Mesothelial cell of epicardium (in vitro differentiated cells): ENCODE results near the gene PRPF40A. TPM values are rescaled to one million over a fixed set of nuclear protein-coding genes. Genes with fewer than 3 reads are reported as not detected.
A peak's percentile ranks its signal among the peaks of the same experiment; 100 is the strongest.

Experiments used
- DNase-seq, 2 experiments: peaks; one replicate each; pipeline ENCODE4 v3.0.0; 2021; ENCODE audit warnings: low spot score in 2 of 2; ENCODE audit not compliant: unreplicated experiment in 2 of 2
- H3K27ac Mint-ChIP-seq: 2 replicates; pipeline ENCODE4 v1.8.0; 2021; ENCODE audit warnings: mixed read lengths
- H3K27me3 Mint-ChIP-seq: 2 replicates; pipeline ENCODE4 v1.8.0; 2021; ENCODE audit warnings: low read depth, mixed read lengths
- H3K36me3 Mint-ChIP-seq: 2 replicates; pipeline ENCODE4 v1.8.0; 2021; ENCODE audit warnings: mixed read lengths
- H3K4me1 Mint-ChIP-seq: 2 replicates; pipeline ENCODE4 v1.8.0; 2021; ENCODE audit warnings: mixed read lengths
- H3K4me3 Mint-ChIP-seq: 2 replicates; pipeline ENCODE4 v1.8.0; 2021; ENCODE audit warnings: mild to moderate bottlenecking, moderate library complexity, mixed read lengths
- H3K9me3 Mint-ChIP-seq: 2 replicates; pipeline ENCODE4 v1.8.0; 2021; ENCODE audit warnings: mixed read lengths
- CTCF ChIP-seq: fragments of 200-600 bp; sonication (generic); IDR thresholded peaks from one replicate; pipeline ENCODE4 v1.5.0; 2021; ENCODE audit warnings: antibody characterized with exemption; ENCODE audit not compliant: unreplicated experiment
- total RNA-seq: library from RNA; stranded (reverse); gene quantifications from 3 replicates; pipeline ENCODE4 v1.2.1, GENCODE V29; 2021

The PRPF40A gene
- total RNA-seq, 1 donor from 2014 or later, result 134 TPM

GRCh38 chr2:152622219-152622618 is 95.0 kb downstream of the PRPF40A start:
- TF ChIP-seq CTCF, result no peak
- DNase-seq, result no peak
- H3K9me3 Mint-ChIP-seq, result no peaks in the 10 kb centered on the region
- peaks cover 36% of the 10 kb centered on the region for H3K36me3 Mint-ChIP-seq
- peaks cover 20% of the 10 kb centered on the region for H3K4me1 Mint-ChIP-seq
- no peak overlapping the region for H3K27ac Mint-ChIP-seq
- no peaks in the 10 kb centered on the region for H3K27me3 Mint-ChIP-seq
- H3K4me3 Mint-ChIP-seq, result no peak overlapping the region

- Mint-ChIP-seq H3K4me3 (no peak overlapping the region), H3K36me3 (peaks cover 43% of the 10 kb centered on the region)
Measured at GRCh38 chr2:152620985-152621384, 96.3 kb downstream of the PRPF40A start.

DNA sequence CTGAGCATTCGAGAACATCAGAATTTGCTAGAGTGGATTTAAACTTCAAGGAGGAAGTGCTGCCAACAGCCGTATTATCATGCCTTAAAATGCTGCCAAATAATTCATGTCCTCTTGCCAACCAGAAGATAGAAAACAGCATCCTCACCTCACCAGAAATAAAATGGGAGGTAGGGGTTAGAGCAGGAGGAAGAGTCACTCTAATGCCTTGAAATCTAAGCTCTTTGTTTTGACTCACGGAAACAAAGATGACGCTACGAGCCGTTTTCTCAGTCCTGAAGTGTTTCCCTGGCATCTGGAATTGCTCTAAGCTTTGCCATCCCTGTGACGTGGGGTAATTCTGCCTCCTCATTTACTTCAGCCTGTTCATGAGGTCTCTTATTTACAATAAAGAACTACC is 97.1 kb downstream of the PRPF40A start:
- no peak for DNase-seq
- H3K27ac Mint-ChIP-seq, result no peak overlapping the region
- H3K27me3 Mint-ChIP-seq, result no peaks in the 10 kb centered on the region
- H3K9me3 Mint-ChIP-seq, result no peaks in the 10 kb centered on the region
- H3K4me1 Mint-ChIP-seq, result peaks cover 23% of the 10 kb centered on the region
- H3K4me3 Mint-ChIP-seq, result no peak overlapping the region
- H3K36me3 Mint-ChIP-seq, result peaks cover 42% of the 10 kb centered on the region
- no peak for TF ChIP-seq CTCF

More at GRCh38 chr2:152620985-152621384, 96.3 kb downstream of the PRPF40A start:
- no peaks in the 10 kb centered on the region for H3K27me3 Mint-ChIP-seq
- no peak overlapping the region for H3K27ac Mint-ChIP-seq
- TF ChIP-seq CTCF, result no peak
- peaks cover 17% of the 10 kb centered on the region for H3K4me1 Mint-ChIP-seq
- no peaks in the 10 kb centered on the region for H3K9me3 Mint-ChIP-seq
- DNase-seq, result no peak

GRCh38 chr2:152618193-152618564 is 99.1 kb downstream of the PRPF40A start:
- Mint-ChIP-seq H3K27me3 (no peaks in the 10 kb centered on the region), H3K36me3 (peaks cover 43% of the 10 kb centered on the region), H3K27ac (peak overlapping the region; percentile 77), H3K4me3 (no peak overlapping the region), H3K9me3 (no peaks in the 10 kb centered on the region), H3K4me1 (peaks cover 23% of the 10 kb centered on the region)
- no peak for TF ChIP-seq CTCF
- no peak for DNase-seq

DNA sequence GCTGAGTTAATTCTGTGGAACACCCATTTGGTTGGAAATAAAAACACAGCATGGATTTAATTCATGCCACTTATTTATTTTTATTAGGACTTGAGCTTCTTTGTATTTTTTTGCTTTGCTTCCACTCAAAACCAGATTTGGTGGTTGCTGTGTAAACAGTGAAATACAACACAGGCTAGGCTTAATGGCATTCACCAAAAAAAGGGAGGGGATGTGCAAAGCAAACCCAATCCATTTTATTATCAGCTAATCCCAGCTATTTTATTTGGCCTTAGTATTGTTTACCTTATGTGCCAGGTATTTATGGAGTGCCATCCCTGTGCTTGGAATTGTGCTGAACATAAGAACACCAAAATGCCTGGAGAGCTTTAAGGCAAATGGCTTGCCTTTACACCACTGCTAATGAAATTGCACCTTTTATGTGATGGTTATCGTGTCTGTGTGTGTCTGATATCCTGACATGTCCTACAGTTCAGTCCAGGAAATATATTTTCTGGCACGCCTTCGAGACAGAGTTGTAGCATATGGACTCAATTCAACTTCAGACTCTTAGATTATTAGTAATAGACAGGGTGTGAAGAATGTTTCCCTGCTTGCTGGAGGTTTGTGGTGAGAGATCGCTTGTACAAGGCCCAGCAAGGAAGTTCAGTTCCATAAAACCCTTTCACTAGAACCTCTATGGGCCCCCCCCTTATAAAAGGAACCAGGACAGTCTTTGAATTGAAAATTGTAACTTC is 99.6 kb downstream of the PRPF40A start:
- no peak for TF ChIP-seq CTCF

More for the DNA sequence above, 99.6 kb downstream of the PRPF40A start:
- no peaks in the 10 kb centered on the region for H3K27me3 Mint-ChIP-seq
- peak overlapping the region; percentile 77 for H3K27ac Mint-ChIP-seq
- no peaks in the 10 kb centered on the region for H3K9me3 Mint-ChIP-seq
- no peak for DNase-seq
- peaks cover 21% of the 10 kb centered on the region for H3K4me1 Mint-ChIP-seq
- peaks cover 48% of the 10 kb centered on the region for H3K36me3 Mint-ChIP-seq
- H3K4me3 Mint-ChIP-seq, result no peak overlapping the region
